Stimulated activated memory B cell treated with anti-CD40 and anti-IgM and Interleukin-4, amounts not matched to agents 10 μg/mL and 1 μg/mL and 100 μg/mL, for 72 hours (primary cell): ENCODE results near the gene FEZF2.

Experiments used
- ATAC-seq: fragments of 150-1000 bp; cut with Tn5 transposase; 2 replicates; pipeline ENCODE4 v1.10.0; 2021
- H3K27ac Mint-ChIP-seq: one replicate; pipeline ENCODE4 v1.8.0; 2022; ENCODE audit warnings: mild to moderate bottlenecking, mixed read lengths
- H3K27me3 Mint-ChIP-seq: one replicate; pipeline ENCODE4 v1.8.0; 2022; ENCODE audit warnings: mixed read lengths
- H3K36me3 Mint-ChIP-seq: one replicate; pipeline ENCODE4 v1.8.0; 2022; ENCODE audit warnings: mixed read lengths
- H3K4me1 Mint-ChIP-seq: one replicate; pipeline ENCODE4 v1.8.0; 2022; ENCODE audit warnings: mixed read lengths
- H3K4me3 Mint-ChIP-seq: one replicate; pipeline ENCODE4 v1.8.0; 2022; ENCODE audit warnings: mild to moderate bottlenecking, moderate library complexity, mixed read lengths
- H3K9me3 Mint-ChIP-seq: one replicate; pipeline ENCODE4 v1.8.0; 2022; ENCODE audit warnings: mixed read lengths

Gene FEZF2

GRCh38 chr3:62376906-62377877, 3.8 kb upstream of the FEZF2 start:
- no peaks in the 10 kb centered on the region for H3K36me3 Mint-ChIP-seq

GRCh38 chr3:62376454-62376720, 3.0 kb upstream of the FEZF2 start:
- no peak for ATAC-seq
- Mint-ChIP-seq H3K4me1 (peaks cover 9% of the 10 kb centered on the region), H3K27me3 (peaks cover 86% of the 10 kb centered on the region), H3K9me3 (no peaks in the 10 kb centered on the region), H3K4me3 (no peak overlapping the region), H3K36me3 (no peaks in the 10 kb centered on the region), H3K27ac (no peak overlapping the region)

More at GRCh38 chr3:62376906-62377877, 3.8 kb upstream of the FEZF2 start:
- peaks cover 79% of the 10 kb centered on the region for H3K27me3 Mint-ChIP-seq
- ATAC-seq: no peak
- H3K4me1 Mint-ChIP-seq: peaks cover 9% of the 10 kb centered on the region
- H3K9me3 Mint-ChIP-seq: no peaks in the 10 kb centered on the region
- H3K4me3 Mint-ChIP-seq: no peak overlapping the region
- H3K27ac Mint-ChIP-seq: no peak overlapping the region

GRCh38 chr3:62375655-62376453, 2.5 kb upstream of the FEZF2 start:
- ATAC-seq: no peak
- Mint-ChIP-seq H3K9me3 (no peaks in the 10 kb centered on the region), H3K36me3 (no peaks in the 10 kb centered on the region), H3K4me3 (no peak overlapping the region), H3K27ac (no peak overlapping the region), H3K27me3 (peaks cover 86% of the 10 kb centered on the region), H3K4me1 (peaks cover 9% of the 10 kb centered on the region)

GRCh38 chr3:62374341-62375218, 1.2 kb upstream of the FEZF2 start:
- H3K36me3 Mint-ChIP-seq: no peaks in the 10 kb centered on the region
- peaks cover 86% of the 10 kb centered on the region for H3K27me3 Mint-ChIP-seq
- no peaks in the 10 kb centered on the region for H3K9me3 Mint-ChIP-seq
- ATAC-seq: no peak
- H3K4me1 Mint-ChIP-seq: peaks cover 9% of the 10 kb centered on the region
- no peak overlapping the region for H3K27ac Mint-ChIP-seq
- H3K4me3 Mint-ChIP-seq: no peak overlapping the region

- Mint-ChIP-seq H3K27me3 (peaks cover 89% of the 10 kb centered on the region), H3K4me3 (no peak overlapping the region), H3K36me3 (no peaks in the 10 kb centered on the region), H3K27ac (no peak overlapping the region), H3K9me3 (no peaks in the 10 kb centered on the region), H3K4me1 (peaks cover 9% of the 10 kb centered on the region)
- ATAC-seq: no peak
Observed at GRCh38 chr3:62373714-62374333, 474 bp upstream of the FEZF2 start.

GRCh38 chr3:62372621-62373041, 719 bp downstream of the FEZF2 start:
- Mint-ChIP-seq H3K36me3 (no peaks in the 10 kb centered on the region), H3K27ac (no peak overlapping the region), H3K4me1 (peaks cover 9% of the 10 kb centered on the region), H3K9me3 (no peaks in the 10 kb centered on the region), H3K4me3 (no peak overlapping the region), H3K27me3 (peaks cover 91% of the 10 kb centered on the region)
- ATAC-seq: no peak

GRCh38 chr3:62371720-62372591, 1.4 kb downstream of the FEZF2 start:
- Mint-ChIP-seq H3K4me3 (no peak overlapping the region), H3K4me1 (peaks cover 9% of the 10 kb centered on the region), H3K27ac (no peak overlapping the region), H3K27me3 (peaks cover 97% of the 10 kb centered on the region), H3K9me3 (no peaks in the 10 kb centered on the region), H3K36me3 (no peaks in the 10 kb centered on the region)
- no peak for ATAC-seq

GRCh38 chr3:62370858-62371719, 2.3 kb downstream of the FEZF2 start:
- Mint-ChIP-seq H3K9me3 (no peaks in the 10 kb centered on the region), H3K4me1 (peaks cover 9% of the 10 kb centered on the region), H3K36me3 (no peaks in the 10 kb centered on the region), H3K27me3 (peaks cover 97% of the 10 kb centered on the region), H3K4me3 (no peak overlapping the region), H3K27ac (no peak overlapping the region)
- no peak for ATAC-seq

- no peaks in the 10 kb centered on the region for H3K36me3 Mint-ChIP-seq
- H3K4me3 Mint-ChIP-seq: no peak overlapping the region
- H3K4me1 Mint-ChIP-seq: peaks cover 9% of the 10 kb centered on the region
- no peaks in the 10 kb centered on the region for H3K9me3 Mint-ChIP-seq
- H3K27me3 Mint-ChIP-seq: peaks cover 97% of the 10 kb centered on the region
- no peak for ATAC-seq
- H3K27ac Mint-ChIP-seq: no peak overlapping the region
Observed at GRCh38 chr3:62370112-62370857, 3.1 kb downstream of the FEZF2 start.

GRCh38 chr3:62369476-62369743, 3.9 kb downstream of the FEZF2 start:
- no peaks in the 10 kb centered on the region for H3K36me3 Mint-ChIP-seq
- H3K4me3 Mint-ChIP-seq: no peak overlapping the region
- no peak for ATAC-seq
- H3K27ac Mint-ChIP-seq: no peak overlapping the region
- peaks cover 7% of the 10 kb centered on the region for H3K4me1 Mint-ChIP-seq
- H3K9me3 Mint-ChIP-seq: no peaks in the 10 kb centered on the region
- peaks cover 94% of the 10 kb centered on the region for H3K27me3 Mint-ChIP-seq

- Mint-ChIP-seq H3K27ac (no peak overlapping the region), H3K4me1 (peaks cover 1% of the 10 kb centered on the region), H3K9me3 (no peaks in the 10 kb centered on the region), H3K4me3 (no peak overlapping the region), H3K27me3 (peaks cover 89% of the 10 kb centered on the region), H3K36me3 (no peaks in the 10 kb centered on the region)
- no peak for ATAC-seq
Observed at GRCh38 chr3:62368705-62369475, 4.5 kb downstream of the FEZF2 start.

- no peak overlapping the region for H3K4me3 Mint-ChIP-seq
Observed at GRCh38 chr3:62368290-62368704, 5.1 kb downstream of the FEZF2 start.

More at GRCh38 chr3:62368290-62368704, 5.1 kb downstream of the FEZF2 start:
- Mint-ChIP-seq H3K36me3 (no peaks in the 10 kb centered on the region), H3K27me3 (peaks cover 83% of the 10 kb centered on the region), H3K9me3 (no peaks in the 10 kb centered on the region), H3K4me1 (no peaks in the 10 kb centered on the region), H3K27ac (no peak overlapping the region)
- no peak for ATAC-seq
